Adrenal gland (tissue), 12 donors: ENCODE results near the gene PRSS21. TPM values are rescaled to one million over a fixed set of nuclear protein-coding genes. Genes with fewer than 3 reads are reported as not detected.

Experiments used
- DNase-seq, 7 donors: peaks; one replicate each; pipeline ENCODE4 v3.0.0-alpha.2; 2019 to 2020
- H3K27ac ChIP-seq, 5 donors: fragments of 200-600 bp; sonication (generic) in 4 of 5; 1 replicate in 3 of 5; 2 replicates in 2 of 5; pipeline versions ENCODE4 v1.5.1 to v1.8.0; 2016 to 2020; ENCODE audit warnings: mild to moderate bottlenecking in 1 of 5
- H3K27me3 ChIP-seq: fragments of 200-600 bp; 2 replicates; pipeline ENCODE4 v1.8.0; 2021
- H3K36me3 ChIP-seq, 2 donors: fragments of 200-600 bp; replicated peaks in 1 of 2; 1 replicate in 1 of 2; 2 replicates in 1 of 2; pipeline versions ENCODE4 v1.5.1 to v1.8.0; 2018 to 2022
- H3K4me1 ChIP-seq, 2 donors: fragments of 200-600 bp; replicated peaks in 1 of 2; 1 replicate in 1 of 2; 2 replicates in 1 of 2; pipeline versions ENCODE4 v1.5.1 to v1.8.0; 2018 to 2021
- H3K4me3 ChIP-seq, 4 donors: fragments of 200-600 bp; sonication (generic) in 3 of 4; one replicate each; pipeline ENCODE4 v1.5.1; 2016 to 2018
- H3K9me3 ChIP-seq, 3 donors: fragments of 200-600 bp; sonication (generic) in 1 of 3; replicated peaks in 1 of 3; 1 replicate in 2 of 3; 2 replicates in 1 of 3; pipeline versions ENCODE4 v1.5.1 to v1.8.0; 2016 to 2021
- POLR2A ChIP-seq, 2 donors: fragments of 450-650 bp; IDR thresholded peaks; one replicate each; pipeline ENCODE4 v1.6.1; 2017; ENCODE audit warnings: antibody characterized with exemption in 2 of 2, mild to moderate bottlenecking in 2 of 2, moderate library complexity in 1 of 2
- whole genome bisulfite sequencing, 4 donors: extraction: QIAGEN DNeasy Blood & Tissue Kit in 2 of 4; methylation state at CpG; one replicate each; pipeline versions ENCODE4 v1.1.5 to v1.1.7; 2013 to 2017; 5-methylcytosine and 5-hydroxymethylcytosine counted together
- intact Hi-C, 2 donors: fragments of 100-400 bp; cut with DNase I; formaldehyde crosslinking; loops; one replicate each; pipeline versions ENCODE4 v1.14.1 to v1.15.0; 2022 to 2023
- polyA plus RNA-seq, 3 donors: library from polyadenylated mRNA; stranded (reverse); fragments of 200-250 nt in 2 of 3; fragments of 350-450 nt in 1 of 3; fragmentation: Illumina TruSeq in 1 of 3; extraction: RNeasy Lipid Tissue Mini Kit (QIAGEN cat#74804) in 1 of 3; gene quantifications; one replicate each; pipeline ENCODE4 v1.2.3, GENCODE V29; 2013 to 2014
- total RNA-seq, 9 donors: library from RNA; depleted of rRNA in 4 of 9; stranded (reverse); fragments of >200 nt in 4 of 9; fragments of 120-200 nt in 1 of 9; fragmentation: NEBNext Ultra II Directional in 1 of 9; extraction: Animal tissue kit (Norgen Biotek cat#: 25700) in 1 of 9; gene quantifications; one replicate each; pipeline versions ENCODE4 v1.1.0 to v1.2.4, GENCODE V29; 2013 to 2023
- TF ChIP-seq, protein P1 (sequence below), 6 experiments: fragments of 450-650 bp in 4 of 6; fragments of 200-600 bp in 2 of 6; sonication (generic) in 1 of 6; IDR thresholded peaks; 1 replicate in 5 of 6; 2 replicates in 1 of 6; pipeline versions ENCODE4 v1.5.1 to v1.8.0; 2016 to 2021; ENCODE audit warnings: antibody characterized with exemption in 6 of 6, mild to moderate bottlenecking in 2 of 6, moderate library complexity in 1 of 6
- donor health status: healthy with polysubstance abuse.
- donor health status: Bipolar disorder and iron deficiency.
- donor health status: DM: yes; HTN: yes; CAD: no.
- donor health status: DM: no; HTN: no; CAD: no.
- donor health status: DM: no; HTN: no; CAD: no.
- donor health status: DM: yes; HTN: yes; CAD: no.

The PRSS21 gene
- total and polyA plus RNA-seq, 12 donors: 0.20 to 2.6 (median 0.85) TPM; not detected in 6

DNA sequence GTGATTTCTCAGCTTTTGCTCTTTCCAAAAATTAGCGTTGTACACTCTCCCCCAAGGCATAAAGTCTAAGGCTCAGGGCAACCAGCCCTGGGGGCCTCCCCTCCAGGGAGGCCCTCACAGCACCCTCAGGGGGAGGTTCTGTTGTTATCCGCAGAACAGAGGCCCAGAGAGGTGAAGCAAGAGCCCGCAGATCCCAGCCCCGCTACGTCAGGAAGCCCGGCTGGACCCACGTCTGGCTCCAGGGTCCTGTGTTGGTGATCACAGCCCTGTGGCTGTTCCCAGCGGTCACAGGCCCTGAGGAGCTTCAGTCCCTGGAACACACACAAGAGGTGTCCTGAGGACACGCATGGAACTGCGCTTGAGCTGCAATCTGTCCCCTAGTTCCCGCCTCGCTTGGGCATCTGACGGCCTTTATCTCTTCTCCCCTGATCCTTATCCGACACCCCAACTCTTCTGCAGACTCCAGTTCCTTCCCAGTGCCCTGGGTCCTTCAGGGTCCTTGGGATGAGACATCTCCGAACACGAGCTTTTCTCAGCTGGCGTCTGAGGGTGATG, 11.9 kb downstream of the PRSS21 start:
- Histone ChIP-seq H3K9me3 (no peaks in the 10 kb centered on the region), H3K36me3 (no peaks in the 10 kb centered on the region), H3K27ac (no peak overlapping the region), H3K4me3 (no peak overlapping the region), H3K4me1 (no peaks in the 10 kb centered on the region), H3K27me3 (peaks cover 15% of the 10 kb centered on the region)
- TF ChIP-seq, protein P1, sequence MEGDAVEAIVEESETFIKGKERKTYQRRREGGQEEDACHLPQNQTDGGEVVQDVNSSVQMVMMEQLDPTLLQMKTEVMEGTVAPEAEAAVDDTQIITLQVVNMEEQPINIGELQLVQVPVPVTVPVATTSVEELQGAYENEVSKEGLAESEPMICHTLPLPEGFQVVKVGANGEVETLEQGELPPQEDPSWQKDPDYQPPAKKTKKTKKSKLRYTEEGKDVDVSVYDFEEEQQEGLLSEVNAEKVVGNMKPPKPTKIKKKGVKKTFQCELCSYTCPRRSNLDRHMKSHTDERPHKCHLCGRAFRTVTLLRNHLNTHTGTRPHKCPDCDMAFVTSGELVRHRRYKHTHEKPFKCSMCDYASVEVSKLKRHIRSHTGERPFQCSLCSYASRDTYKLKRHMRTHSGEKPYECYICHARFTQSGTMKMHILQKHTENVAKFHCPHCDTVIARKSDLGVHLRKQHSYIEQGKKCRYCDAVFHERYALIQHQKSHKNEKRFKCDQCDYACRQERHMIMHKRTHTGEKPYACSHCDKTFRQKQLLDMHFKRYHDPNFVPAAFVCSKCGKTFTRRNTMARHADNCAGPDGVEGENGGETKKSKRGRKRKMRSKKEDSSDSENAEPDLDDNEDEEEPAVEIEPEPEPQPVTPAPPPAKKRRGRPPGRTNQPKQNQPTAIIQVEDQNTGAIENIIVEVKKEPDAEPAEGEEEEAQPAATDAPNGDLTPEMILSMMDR (IDR thresholded peaks at IDR 0.05): no peak
- no peak for TF ChIP-seq POLR2A (IDR thresholded peaks at IDR 0.05)
- intact Hi-C loops: no loop called here
- whole genome bisulfite sequencing, 4 donors: 87 to 91% (median 89%) methylated on average over 16 to 17 of the region's 17 CpGs
- no peak for DNase-seq

DNA sequence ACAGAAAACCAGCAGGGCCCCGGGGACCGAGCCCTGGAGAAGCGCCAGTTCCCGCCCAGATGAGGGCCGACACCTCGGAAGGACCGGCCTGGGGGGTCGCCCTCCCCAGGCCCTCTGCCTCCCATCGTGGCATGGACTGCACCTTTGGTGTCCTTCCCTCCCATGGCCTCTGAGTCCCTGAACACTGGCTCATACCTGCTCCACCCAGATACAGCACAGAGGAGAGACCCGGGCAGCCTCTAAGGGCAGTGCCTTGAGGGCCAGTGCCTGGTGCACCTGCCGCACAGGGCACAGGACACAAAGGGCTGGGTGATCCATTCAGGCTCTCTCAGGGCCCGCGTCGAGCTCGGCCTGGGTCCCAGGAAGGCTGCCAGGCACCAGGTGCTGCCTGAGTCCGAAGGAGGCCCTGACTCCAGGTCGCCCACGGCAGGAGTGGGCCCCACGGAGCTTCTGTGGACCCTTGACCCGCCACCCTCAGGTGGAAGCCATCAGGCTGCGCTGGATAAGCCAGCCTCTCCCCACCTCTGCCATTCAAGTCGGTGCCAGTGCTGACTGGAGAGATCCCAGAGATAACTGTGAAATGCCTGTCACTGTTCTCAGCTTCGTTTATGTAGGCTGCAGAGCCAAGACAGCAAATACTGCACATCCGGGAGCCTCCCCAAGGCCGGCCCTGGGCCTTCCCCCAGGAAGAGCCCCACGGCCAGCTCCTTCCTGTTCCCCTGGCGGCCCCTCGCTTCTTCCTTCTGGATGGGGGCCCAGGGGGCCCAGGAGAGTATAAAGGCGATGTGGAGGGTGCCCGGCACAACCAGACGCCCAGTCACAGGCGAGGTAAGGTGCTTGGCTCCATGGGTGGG, 12.7 kb downstream of the PRSS21 start, which contains the start of gene ZG16B:
ZG16B (plus strand) TSS at position 803 of the 854 bp plus-strand sequence. CDS start 139 bp downstream, outside the sequence.
- no peaks in the 10 kb centered on the region for H3K4me1 ChIP-seq
- no peak for DNase-seq
- intact Hi-C loops: no loop called here
- H3K4me3 ChIP-seq: no peak within 1 kb of the TSS
- no peak within 1 kb of the TSS for H3K27ac ChIP-seq
- H3K36me3 ChIP-seq: no peaks in the 10 kb centered on the region
- TF ChIP-seq POLR2A (IDR thresholded peaks at IDR 0.05): no peak
- TF ChIP-seq, protein P1 (IDR thresholded peaks at IDR 0.05): no peak
- H3K27me3 ChIP-seq: peaks cover 15% of the 10 kb centered on the region
- 40 to 58% (median 48%) methylated on average over 1 to 32 of the region's 32 CpGs for WGBS, 4 donors
- H3K9me3 ChIP-seq: no peaks in the 10 kb centered on the region

- no peak for TF ChIP-seq POLR2A (IDR thresholded peaks at IDR 0.05)
- TF ChIP-seq, protein P1 (IDR thresholded peaks at IDR 0.05): no peak
- H3K4me1 ChIP-seq: no peaks in the 10 kb centered on the region
- no peak for DNase-seq
- peaks cover 15% of the 10 kb centered on the region for H3K27me3 ChIP-seq
- no peak overlapping the region for H3K27ac ChIP-seq
- no peak overlapping the region for H3K4me3 ChIP-seq
- no peaks in the 10 kb centered on the region for H3K9me3 ChIP-seq
- 63 to 90% (median 69%) methylated on average over 2 to 5 of the region's 5 CpGs for WGBS, 4 donors
- no peaks in the 10 kb centered on the region for H3K36me3 ChIP-seq
- intact Hi-C loops: no loop called here
Measured at GRCh38 chr16:2830355-2830695, 13.3 kb downstream of the PRSS21 start.

DNA sequence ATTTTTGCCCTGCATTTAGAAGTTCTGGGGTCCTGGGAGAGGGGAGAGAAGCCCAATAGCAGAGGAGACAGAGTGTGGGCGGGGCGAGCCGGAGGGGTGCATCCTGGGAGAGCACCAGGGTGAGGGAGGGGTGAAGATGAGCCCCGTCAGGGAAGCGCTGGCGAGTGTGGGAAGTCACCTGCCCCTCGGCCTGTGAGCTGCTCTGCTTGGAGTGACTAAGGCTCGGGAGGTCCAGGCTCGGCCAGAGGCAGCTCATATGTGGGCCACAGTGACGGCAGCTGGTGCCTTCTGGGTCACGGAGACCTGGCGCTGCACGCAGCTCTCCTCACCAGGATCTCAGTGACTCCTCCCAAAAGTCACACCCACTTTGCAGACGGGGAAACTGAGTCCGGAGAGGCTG, 14.2 kb downstream of the PRSS21 start:
- TF ChIP-seq, protein P1 (IDR thresholded peaks at IDR 0.05): no peak
- H3K9me3 ChIP-seq: no peaks in the 10 kb centered on the region
- H3K4me1 ChIP-seq: no peaks in the 10 kb centered on the region
- 77 to 90% (median 85%) methylated on average over 9 to 15 of the region's 15 CpGs for WGBS, 4 donors
- H3K27me3 ChIP-seq: peaks cover 15% of the 10 kb centered on the region
- H3K27ac ChIP-seq: no peak overlapping the region
- DNase-seq: no peak
- no peak overlapping the region for H3K4me3 ChIP-seq
- no peaks in the 10 kb centered on the region for H3K36me3 ChIP-seq
- intact Hi-C loops: no loop called here
